Activated naive CD4-positive, alpha-beta T cell treated with anti-CD3 and anti-CD28 coated beads, Interleukin-2, amount 10 ng/mL, durations not matched to agents 7 days and 5 days (primary cell): ENCODE results near the gene RNF157.
"Not testable (repeated sequence)": the region's sequence is repeated elsewhere in the genome, so short reads cannot be mapped to it uniquely, and the experiment has no call there.

ENCODE experiments used
- CTCF ChIA-PET: fragments of 350-600 bp; sonication (Branson Sonifier 250); formaldehyde crosslinking; loops from one replicate; lab custom pipeline; 2021; ENCODE audit warnings: antibody characterized with exemption; lab: Charles Lee
- DNase-seq: peaks from one replicate; pipeline ENCODE4 v3.0.0-alpha.2; 2020
- H3K27ac Mint-ChIP-seq: one replicate; pipeline ENCODE4 v1.8.0; 2021; ENCODE audit warnings: mild to moderate bottlenecking, moderate library complexity, mixed read lengths
- H3K27me3 Mint-ChIP-seq: one replicate; pipeline ENCODE4 v1.8.0; 2021; ENCODE audit warnings: mild to moderate bottlenecking, mixed read lengths
- H3K36me3 Mint-ChIP-seq: one replicate; pipeline ENCODE4 v1.8.0; 2021; ENCODE audit warnings: mixed read lengths
- H3K4me1 Mint-ChIP-seq: one replicate; pipeline ENCODE4 v1.8.0; 2021; ENCODE audit warnings: mixed read lengths
- H3K4me3 Mint-ChIP-seq: one replicate; pipeline ENCODE4 v1.8.0; 2021; ENCODE audit warnings: mild to moderate bottlenecking, moderate library complexity, mixed read lengths
- H3K9me3 Mint-ChIP-seq: one replicate; pipeline ENCODE4 v1.8.0; 2021; ENCODE audit warnings: mixed read lengths

The RNF157 gene

DNA sequence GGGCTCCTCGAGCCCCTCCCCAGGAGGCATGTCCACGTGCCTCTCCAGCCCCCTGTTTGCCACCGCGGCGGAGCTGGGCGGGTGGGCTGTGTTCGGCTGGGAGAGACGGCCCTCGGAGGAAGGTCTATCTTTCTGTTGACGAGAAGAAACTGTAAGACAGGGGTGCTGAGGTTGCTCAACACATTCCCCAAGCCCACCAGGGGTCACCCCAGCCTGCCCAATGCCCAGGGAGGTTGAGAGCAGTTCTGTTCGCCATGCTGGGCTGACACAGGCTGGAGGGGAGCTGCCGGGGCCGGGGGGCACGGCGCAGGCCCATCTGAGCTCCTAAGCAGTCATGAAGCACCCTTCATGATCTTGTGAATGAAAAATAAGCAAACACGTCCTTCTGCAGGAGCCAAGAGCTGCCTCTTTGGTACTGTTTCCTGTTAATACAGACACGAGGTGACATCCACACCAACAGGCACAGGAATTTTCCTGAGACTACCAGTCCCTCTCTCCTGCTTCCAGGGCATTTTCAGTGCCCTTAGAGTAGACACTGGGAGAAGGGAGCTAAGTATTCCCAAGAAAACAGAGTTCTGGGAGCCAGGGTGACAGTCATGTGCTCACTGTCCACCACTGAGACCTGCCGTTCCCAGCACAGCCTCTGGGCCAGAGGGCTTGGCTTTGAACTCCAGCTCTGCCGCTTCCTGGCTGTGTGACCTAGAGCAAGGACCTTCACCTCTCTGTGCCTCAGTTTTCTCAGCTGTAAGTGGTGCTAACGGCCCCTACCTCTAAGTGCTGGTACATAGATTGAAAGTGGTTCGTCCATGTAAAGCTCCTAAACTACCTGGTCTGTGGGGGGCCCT is 34.0 kb upstream of the RNF157 start:
- Mint-ChIP-seq H3K36me3 (peaks cover 21% of the 10 kb centered on the region), H3K9me3 (no peaks in the 10 kb centered on the region), H3K27me3 (peaks cover 5% of the 10 kb centered on the region), H3K27ac (peak overlapping the region; percentile 62), H3K4me3 (no peak overlapping the region), H3K4me1 (peaks cover 61% of the 10 kb centered on the region)
- CTCF ChIA-PET, result interaction anchor here (0.8 to 4.5 kb wide), 8 partner anchors 27 to 155 kb away, joined by 3 to 26 read pairs (median 5); no protein-coding TSS in a partner anchor
- DNase-seq, result peak; percentile 37

DNA sequence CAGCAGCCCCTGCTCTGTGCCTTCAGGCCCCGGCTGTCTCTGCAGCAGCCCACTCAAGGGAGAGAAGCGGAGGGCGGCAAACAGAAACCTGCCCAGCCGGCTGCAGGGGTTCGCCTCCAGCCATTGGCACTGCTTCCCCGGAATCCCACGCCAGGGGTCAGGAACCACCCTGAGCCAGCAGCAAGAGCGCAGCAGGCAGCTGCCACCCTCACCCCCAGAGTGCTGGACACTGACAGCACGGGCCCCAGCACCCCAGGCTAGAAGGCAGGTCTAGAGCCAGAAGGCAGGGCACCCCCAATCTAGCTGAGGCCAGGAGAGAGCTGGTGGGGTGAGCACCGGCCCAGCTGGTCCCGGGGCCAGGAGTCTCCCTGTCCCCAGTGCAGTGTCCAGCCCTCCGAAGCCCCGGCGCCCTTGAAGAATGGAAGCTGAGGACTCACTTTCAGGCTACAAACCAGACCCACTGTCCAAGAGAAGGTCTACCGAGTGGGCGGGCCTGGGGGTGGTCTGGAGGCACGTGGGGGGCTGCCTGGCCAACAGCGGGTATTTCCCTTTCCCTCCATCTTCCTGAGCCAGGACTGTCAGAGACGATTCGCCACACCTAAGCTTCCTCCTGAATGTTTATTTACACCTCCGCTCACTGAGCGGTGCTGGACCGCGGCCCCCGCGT is 33.3 kb upstream of the RNF157 start:
- peaks cover 66% of the 10 kb centered on the region for H3K4me1 Mint-ChIP-seq
- H3K36me3 Mint-ChIP-seq, result peaks cover 27% of the 10 kb centered on the region
- H3K4me3 Mint-ChIP-seq, result no peak overlapping the region
- no peaks in the 10 kb centered on the region for H3K9me3 Mint-ChIP-seq
- DNase-seq, result peak; percentile 39
- peaks cover 5% of the 10 kb centered on the region for H3K27me3 Mint-ChIP-seq
- peak overlapping the region; percentile 93 for H3K27ac Mint-ChIP-seq
- CTCF ChIA-PET, result interaction anchor here (0.6 to 4.5 kb wide), 6 partner anchors 29 to 674 kb away, joined by 3 to 26 read pairs (median 5); no protein-coding TSS in a partner anchor

DNA sequence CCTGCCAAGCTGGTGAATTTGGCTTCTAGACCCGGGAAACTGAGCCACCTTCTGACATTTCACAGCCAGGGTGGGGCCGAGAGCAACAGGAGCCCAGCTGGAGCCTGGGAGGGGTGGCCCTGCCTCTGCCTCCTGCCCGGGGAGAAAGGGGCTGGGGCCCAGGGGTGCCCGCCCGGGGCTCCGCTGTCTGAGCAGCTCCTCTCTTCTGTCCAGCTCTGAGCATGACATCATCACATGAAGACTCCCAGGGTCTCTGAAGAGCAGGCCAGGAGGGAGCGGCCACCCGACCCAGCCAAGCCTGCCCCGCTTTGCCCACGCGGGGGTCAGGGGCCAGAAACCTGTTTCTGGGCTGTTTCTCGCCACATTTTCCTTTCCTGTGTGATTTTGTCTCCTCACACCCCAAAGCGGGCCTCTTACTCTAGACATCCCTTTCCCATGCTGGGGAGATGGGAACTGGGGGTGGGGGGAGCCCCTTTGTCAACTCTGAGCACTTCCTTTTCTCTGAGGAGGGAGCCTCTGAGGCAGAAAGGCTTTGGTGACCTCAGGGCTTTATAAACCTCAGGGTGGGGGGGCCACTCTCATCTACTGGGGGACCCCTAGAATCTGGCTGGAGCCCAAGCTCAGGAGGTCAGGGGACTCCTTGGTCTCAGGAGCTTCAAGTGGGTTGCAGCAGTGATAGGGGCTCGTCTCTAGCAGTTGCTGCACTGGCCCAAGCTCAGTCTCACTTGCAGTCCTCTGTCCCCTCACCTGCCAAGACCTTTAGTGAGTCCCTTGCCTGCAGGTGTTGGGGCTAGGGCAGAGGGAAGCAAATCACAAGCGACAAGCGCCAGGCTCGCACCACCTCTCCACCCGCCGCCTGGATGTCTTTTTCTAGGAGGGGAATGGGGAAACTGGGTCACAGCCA is 32.5 kb upstream of the RNF157 start:
- CTCF ChIA-PET, result interaction anchor here (0.6 to 4.5 kb wide), 4 partner anchors 92 to 673 kb away, joined by 3 to 26 read pairs (median 17); no protein-coding TSS in a partner anchor
- peak overlapping the region; percentile 93 for H3K27ac Mint-ChIP-seq
- peaks cover 5% of the 10 kb centered on the region for H3K27me3 Mint-ChIP-seq
- peak; percentile 60 for DNase-seq
- H3K9me3 Mint-ChIP-seq, result no peaks in the 10 kb centered on the region
- peak overlapping the region; percentile 59 for H3K4me3 Mint-ChIP-seq
- H3K4me1 Mint-ChIP-seq, result peaks cover 71% of the 10 kb centered on the region
- H3K36me3 Mint-ChIP-seq, result peaks cover 34% of the 10 kb centered on the region

DNA sequence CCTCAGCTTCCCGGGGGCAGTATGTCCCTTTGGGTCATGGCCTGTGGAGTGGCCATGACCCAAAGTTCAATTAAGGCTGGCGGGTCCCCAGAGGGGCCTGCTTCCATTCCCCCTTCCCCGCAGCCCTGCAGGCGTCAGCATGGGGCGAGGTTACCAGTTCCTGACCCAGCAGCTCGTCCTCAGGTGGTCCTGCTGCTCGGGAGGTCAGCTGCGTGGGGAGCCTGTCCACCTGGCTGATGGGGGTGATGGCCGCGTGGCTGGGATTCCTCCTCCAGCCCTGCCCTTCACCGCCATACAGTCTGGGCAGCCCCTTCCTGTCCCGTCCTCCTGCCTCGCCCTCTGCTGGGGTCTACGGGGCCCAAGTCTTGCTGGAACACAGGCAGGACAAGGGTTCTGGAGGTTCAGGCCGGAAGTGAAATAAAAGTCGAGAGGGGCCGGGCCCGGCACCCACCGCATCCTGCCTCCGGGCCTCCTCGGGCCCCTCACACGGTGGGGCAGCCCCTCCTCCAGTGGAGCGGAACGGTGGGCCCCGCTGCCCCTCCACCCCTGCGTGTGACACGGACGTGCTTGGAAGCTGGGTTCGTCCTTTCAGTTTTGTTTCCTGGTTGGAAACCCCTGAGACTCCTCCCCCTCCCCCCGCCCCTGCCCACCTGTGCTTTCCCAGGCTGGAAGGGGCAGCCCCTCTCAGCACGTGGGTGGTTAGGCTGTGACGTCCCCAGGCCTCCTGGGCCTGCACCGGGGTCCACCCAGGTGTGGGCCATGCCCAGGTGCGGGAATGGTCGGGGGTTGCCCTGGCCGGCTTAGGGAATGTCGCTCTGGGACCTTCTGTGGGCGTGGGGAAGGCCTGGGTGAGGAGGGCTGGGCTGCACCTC is 31.6 kb upstream of the RNF157 start:
- CTCF ChIA-PET, result interaction anchor here (0.8 to 4.5 kb wide), 7 partner anchors 16 to 152 kb away, joined by 3 to 26 read pairs (median 3); no protein-coding TSS in a partner anchor
- H3K9me3 Mint-ChIP-seq, result no peaks in the 10 kb centered on the region

DNA sequence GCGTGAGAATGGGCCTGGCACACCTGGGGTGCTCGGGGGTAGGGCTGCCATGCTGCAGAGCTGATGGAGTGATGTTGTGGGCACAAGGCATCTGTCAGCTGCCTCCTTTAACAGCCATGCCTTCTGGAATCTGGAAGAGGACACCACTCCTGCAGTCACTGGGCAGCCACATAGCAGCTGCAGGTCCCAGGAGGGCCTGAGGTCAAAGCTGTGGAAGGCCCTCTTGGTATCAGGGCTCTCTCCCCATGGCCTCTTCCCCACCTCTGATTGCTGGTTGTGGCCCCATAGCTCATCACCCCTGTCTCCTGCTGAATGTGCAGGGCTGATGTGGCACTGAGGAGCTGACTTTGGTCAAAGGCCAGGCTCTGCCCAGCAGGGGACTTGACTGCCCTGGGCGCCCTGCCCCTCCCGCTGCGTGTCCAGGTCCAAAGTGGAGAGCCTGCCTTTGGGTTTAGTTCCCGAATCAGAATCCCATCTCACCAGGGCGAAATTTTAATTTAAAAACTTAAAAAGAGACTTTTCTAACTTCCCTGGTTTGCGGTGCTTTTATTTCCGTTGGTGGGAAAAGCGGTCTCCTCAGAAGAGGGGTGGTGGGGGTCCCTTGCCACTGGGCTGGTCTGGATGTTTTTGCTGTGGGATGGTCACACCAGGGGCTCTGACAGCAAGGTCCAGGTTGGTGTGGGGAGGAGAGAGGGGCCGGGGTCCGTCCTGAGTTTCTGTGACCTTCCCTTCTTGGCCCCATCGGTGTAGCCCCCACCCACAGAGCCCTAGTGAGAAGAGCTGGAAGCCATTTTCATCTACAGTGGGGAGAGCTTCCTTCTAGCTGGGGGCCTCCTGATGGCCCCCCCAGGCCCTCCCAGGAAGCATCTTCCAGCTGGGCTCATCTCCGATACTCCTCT is 30.7 kb upstream of the RNF157 start:
- H3K4me1 Mint-ChIP-seq, result peaks cover 66% of the 10 kb centered on the region
- CTCF ChIA-PET, result interaction anchor here (0.8 to 2.7 kb wide), 6 partner anchors 15 to 149 kb away, joined by 3 to 11 read pairs (median 3); no protein-coding TSS in a partner anchor
- H3K36me3 Mint-ChIP-seq, result peaks cover 50% of the 10 kb centered on the region
- H3K9me3 Mint-ChIP-seq, result no peaks in the 10 kb centered on the region
- H3K27me3 Mint-ChIP-seq, result peaks cover 10% of the 10 kb centered on the region
- peak overlapping the region; percentile 96 for H3K4me3 Mint-ChIP-seq
- peak overlapping the region; percentile 93 for H3K27ac Mint-ChIP-seq
- DNase-seq, result peak; percentile 50

More for the DNA sequence above, 31.6 kb upstream of the RNF157 start:
- H3K4me1 Mint-ChIP-seq, result peaks cover 68% of the 10 kb centered on the region
- H3K36me3 Mint-ChIP-seq, result peaks cover 42% of the 10 kb centered on the region
- peaks cover 5% of the 10 kb centered on the region for H3K27me3 Mint-ChIP-seq
- peak overlapping the region; percentile 96 for H3K4me3 Mint-ChIP-seq
- peak overlapping the region; percentile 93 for H3K27ac Mint-ChIP-seq
- peak; percentile 86 for DNase-seq

DNA sequence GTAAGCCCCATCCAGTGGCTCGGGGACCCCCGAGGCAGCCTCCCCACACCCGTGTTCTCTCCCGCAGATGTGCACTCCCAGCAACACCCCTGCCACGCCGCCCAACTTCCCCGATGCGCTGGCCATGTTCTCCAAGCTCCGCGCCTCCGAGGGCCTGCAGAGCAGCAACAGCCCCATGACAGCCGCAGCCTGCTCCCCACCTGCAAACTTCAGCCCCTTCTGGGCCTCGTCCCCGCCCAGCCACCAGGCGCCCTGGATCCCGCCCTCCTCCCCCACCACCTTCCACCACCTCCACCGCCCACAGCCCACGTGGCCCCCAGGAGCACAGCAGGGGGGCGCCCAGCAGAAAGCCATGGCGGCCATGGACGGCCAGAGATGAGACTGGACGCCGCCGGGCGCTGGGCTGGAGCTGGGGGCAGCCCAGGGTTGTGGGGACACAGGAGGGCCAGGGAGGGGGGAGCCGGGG is 29.9 kb upstream of the RNF157 start:
- H3K27me3 Mint-ChIP-seq, result peaks cover 10% of the 10 kb centered on the region
- H3K27ac Mint-ChIP-seq, result peak overlapping the region; percentile 99
- peaks cover 53% of the 10 kb centered on the region for H3K36me3 Mint-ChIP-seq
- peaks cover 65% of the 10 kb centered on the region for H3K4me1 Mint-ChIP-seq
- H3K4me3 Mint-ChIP-seq, result peak overlapping the region; percentile 96
- H3K9me3 Mint-ChIP-seq, result no peaks in the 10 kb centered on the region
- CTCF ChIA-PET, result interaction anchor here (1.1 to 2.7 kb wide), 2 partner anchors 90 to 145 kb away, joined by 3 to 11 read pairs; no protein-coding TSS in a partner anchor
- DNase-seq, result peak; percentile 38

DNA sequence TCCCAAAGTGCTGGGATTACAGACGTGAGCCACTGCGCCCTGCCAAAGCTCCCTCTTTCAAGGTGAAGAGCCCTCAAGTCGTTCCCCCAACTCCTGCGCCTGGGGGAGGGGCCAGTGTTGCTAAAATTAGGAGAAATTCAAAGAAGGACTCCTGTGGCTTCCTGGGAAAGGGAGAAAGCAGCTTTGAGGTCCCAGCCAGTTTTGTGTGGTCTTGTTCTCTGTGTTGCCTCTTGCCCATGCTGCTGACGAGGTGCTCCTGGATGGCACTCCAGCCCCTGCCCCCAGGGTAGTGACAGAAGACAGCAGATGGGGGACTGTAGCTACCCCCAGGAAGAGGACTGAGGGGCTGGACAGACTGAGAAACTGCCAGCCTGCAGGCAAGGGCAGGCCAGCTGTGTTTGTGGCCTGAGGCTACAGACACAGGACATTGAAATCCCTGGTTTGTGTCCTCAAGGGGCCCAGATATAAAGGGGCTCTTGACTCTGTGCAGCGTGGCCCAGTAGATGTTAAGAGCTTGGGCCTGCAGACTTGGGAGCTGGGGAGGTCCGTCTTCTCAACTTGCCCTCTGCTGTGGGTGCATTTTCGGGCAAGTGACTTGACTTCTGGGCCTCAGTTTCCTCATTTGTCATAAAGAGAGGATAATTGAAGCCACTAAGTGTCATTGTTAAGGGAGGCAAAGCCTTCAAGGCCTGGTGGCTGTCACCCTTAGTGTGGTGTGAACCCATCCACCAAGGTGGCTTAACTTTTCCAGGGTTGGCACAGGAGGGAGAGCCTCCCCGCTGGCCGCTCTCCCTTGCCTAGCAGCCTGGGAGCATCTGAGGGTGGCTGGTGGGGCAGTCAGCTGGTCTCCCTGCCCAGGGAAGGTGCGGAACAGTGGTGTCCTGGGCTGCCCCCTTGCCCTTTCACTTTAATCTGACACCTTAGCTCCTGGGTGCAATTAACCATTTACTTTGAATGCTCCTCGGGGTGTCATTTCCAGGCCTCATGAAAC is 29.0 kb upstream of the RNF157 start:
- H3K27me3 Mint-ChIP-seq, result peaks cover 10% of the 10 kb centered on the region
- CTCF ChIA-PET, result interaction anchor here (1.0 to 2.0 kb wide), 9 partner anchors 10 to 148 kb away, joined by 3 to 13 read pairs (median 5); no protein-coding TSS in a partner anchor
- peak overlapping the region; percentile 99 for H3K27ac Mint-ChIP-seq
- H3K9me3 Mint-ChIP-seq, result no peaks in the 10 kb centered on the region
- peak; percentile 40 for DNase-seq
- peak overlapping the region; percentile 96 for H3K4me3 Mint-ChIP-seq
- H3K4me1 Mint-ChIP-seq, result peaks cover 63% of the 10 kb centered on the region
- H3K36me3 Mint-ChIP-seq, result peaks cover 56% of the 10 kb centered on the region

DNA sequence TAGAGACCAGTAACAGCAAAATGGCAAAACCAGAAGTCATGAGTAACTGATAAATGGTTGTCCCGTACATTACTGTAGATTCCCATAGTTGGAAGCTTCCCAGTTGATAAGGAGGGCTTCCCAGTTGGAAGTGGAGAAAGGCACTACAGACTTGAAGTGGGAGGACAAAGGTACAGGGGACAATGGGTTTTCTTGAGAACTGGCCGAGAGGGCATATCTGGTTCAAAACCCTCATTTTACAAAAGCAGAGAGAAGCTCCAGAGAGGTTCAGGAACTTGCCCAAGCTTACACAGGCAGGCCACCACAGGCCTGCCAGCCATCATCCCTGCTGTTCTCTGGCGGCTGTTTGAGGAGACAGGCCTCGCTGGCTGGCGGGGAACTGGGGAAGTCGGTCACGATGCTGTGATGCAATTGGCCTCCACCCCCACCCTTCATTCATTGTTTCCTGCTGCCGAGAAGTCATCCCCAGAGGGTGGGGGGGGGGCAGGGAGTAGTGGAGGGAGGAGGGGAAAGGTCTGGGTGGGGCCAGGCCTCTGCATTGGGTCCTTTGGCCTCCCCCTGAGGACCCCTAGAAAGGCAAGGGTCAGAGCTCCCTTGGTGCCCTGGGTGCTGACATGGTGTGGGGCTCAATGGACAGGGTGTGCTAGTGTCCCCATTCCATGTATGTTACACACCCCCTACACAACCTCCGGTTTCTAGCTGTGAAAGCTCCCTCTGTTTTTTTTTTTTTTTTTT is 27.9 kb upstream of the RNF157 start:
- H3K27ac Mint-ChIP-seq, result peak overlapping the region; percentile 99
- CTCF ChIA-PET, result interaction anchor here (1.0 to 2.0 kb wide), 8 partner anchors 11 to 146 kb away, joined by 4 to 13 read pairs (median 6); no protein-coding TSS in a partner anchor
- H3K36me3 Mint-ChIP-seq, result peaks cover 56% of the 10 kb centered on the region
- peak; percentile 83 for DNase-seq
- H3K4me1 Mint-ChIP-seq, result peaks cover 63% of the 10 kb centered on the region
- peak overlapping the region; percentile 96 for H3K4me3 Mint-ChIP-seq
- peaks cover 10% of the 10 kb centered on the region for H3K27me3 Mint-ChIP-seq
- H3K9me3 Mint-ChIP-seq, result no peaks in the 10 kb centered on the region

DNA sequence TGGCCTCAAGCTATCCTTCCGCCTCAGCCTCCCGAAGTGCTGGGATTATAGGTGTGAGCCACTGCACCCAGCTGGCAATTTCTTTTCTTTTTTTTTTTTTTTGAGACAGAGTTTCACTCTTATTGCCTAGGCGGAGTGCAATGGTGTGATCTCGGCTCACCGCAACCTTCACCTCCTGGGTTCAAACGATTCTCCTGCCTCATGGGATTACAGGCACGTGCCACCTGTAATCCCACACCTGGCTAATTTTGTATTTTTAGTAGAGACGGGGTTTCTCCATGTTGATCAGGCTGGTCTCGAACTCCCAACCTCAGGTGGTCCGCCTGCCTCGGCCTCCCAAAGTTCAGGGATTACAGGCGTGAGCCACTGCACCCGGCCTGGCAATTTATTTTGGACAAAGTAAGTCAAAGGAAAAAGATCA is 27.3 kb upstream of the RNF157 start:
- H3K9me3 Mint-ChIP-seq, H3K27me3 Mint-ChIP-seq: not testable (repeated sequence)
- peak overlapping the region; percentile 99 for H3K27ac Mint-ChIP-seq
- peaks cover 61% of the 10 kb centered on the region for H3K36me3 Mint-ChIP-seq
- peak; percentile 59 for DNase-seq
- peak overlapping the region; percentile 96 for H3K4me3 Mint-ChIP-seq
- CTCF ChIA-PET, result interaction anchor here (1.3 to 2.0 kb wide), 6 partner anchors 12 to 146 kb away, joined by 3 to 13 read pairs (median 8); no protein-coding TSS in a partner anchor
- H3K4me1 Mint-ChIP-seq, result peaks cover 63% of the 10 kb centered on the region

DNA sequence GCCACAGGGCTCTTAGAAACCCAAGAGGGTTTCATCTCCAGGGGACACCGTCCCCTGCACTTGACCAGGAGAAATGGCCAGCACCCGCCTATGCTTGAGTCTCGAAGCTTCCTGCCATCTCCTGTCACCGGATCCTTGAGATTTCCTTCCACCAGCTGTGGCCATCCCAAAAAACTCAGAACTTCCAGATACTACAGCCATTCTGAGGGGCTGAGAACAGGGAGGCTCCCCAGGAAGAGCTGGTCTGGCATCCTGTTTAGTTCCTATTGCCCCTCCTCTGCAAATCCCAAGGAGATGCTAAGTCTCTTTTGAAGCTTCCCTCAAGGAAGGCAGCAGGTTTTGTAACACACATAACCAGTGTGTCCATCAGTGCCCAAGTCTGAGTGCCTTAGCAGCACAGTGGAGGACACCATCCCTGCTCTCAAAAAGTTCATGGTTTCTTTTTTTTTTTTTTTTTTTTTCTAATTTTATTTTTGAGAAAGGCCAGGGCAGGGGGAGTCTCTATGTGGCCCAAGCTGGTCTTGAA is 26.8 kb upstream of the RNF157 start:
- H3K9me3 Mint-ChIP-seq, result no peaks in the 10 kb centered on the region
- H3K4me1 Mint-ChIP-seq, result peaks cover 63% of the 10 kb centered on the region
- CTCF ChIA-PET, result interaction anchor here (1.0 to 2.0 kb wide), 4 partner anchors 11 to 87 kb away, joined by 3 to 13 read pairs (median 3); no protein-coding TSS in a partner anchor
- peak overlapping the region; percentile 96 for H3K4me3 Mint-ChIP-seq
- peaks cover 61% of the 10 kb centered on the region for H3K36me3 Mint-ChIP-seq
- H3K27ac Mint-ChIP-seq, result peak overlapping the region; percentile 99
- no peak for DNase-seq
- peaks cover 5% of the 10 kb centered on the region for H3K27me3 Mint-ChIP-seq
